Fibroblast of lung (primary cell): Measurements from ENCODE around the gene IGSF22.

Experiments
- EZH2 ChIP-seq: IDR thresholded peaks from 2 replicates; pipeline ENCODE4 v1.5.1; 2012; ENCODE audit warnings: low read length, control low read depth, mild to moderate bottlenecking; ENCODE audit errors: missing control alignments
- TF ChIP-seq, protein P1 (sequence below), 2 donors: IDR thresholded peaks in 1 of 2; conservative IDR thresholded peaks in 1 of 2; 1 replicate in 1 of 2; 2 replicates in 1 of 2; pipeline ENCODE4 v1.5.1; 2011 to 2012; ENCODE audit warnings: low read length in 2 of 2, control low read depth in 1 of 2, inconsistent platforms in 1 of 2, low read depth in 1 of 2, mild to moderate bottlenecking in 1 of 2

DNA sequence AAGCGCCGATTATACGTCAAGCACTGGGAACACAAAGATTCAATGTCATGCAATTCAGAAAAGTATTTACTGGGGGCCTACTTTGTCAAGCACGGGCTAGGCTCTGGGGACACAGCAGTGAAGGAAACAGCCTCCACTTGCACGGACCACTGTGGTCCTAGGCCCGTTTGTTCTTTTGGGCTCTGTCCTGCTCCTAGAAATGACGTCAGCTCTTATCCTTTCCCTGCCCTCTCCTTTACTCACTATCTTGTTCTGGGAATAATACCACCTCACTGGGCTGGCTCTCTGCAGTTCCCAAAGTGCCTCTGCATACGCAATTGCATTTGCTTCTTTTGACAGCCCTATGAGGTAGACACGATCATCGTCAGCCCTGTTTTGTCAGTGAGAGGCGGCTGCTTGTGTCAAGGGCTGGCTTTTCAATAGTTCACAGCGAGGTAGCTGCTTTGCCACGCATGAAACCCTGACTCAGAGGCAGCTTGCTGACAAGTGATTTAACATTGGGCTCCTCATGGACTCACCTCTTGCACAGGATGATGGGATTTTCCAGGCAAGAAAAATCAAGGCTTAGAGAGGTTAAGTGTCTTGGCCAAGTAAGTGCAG is 22.9 kb upstream of the IGSF22 start:
- TF ChIP-seq, protein P1, sequence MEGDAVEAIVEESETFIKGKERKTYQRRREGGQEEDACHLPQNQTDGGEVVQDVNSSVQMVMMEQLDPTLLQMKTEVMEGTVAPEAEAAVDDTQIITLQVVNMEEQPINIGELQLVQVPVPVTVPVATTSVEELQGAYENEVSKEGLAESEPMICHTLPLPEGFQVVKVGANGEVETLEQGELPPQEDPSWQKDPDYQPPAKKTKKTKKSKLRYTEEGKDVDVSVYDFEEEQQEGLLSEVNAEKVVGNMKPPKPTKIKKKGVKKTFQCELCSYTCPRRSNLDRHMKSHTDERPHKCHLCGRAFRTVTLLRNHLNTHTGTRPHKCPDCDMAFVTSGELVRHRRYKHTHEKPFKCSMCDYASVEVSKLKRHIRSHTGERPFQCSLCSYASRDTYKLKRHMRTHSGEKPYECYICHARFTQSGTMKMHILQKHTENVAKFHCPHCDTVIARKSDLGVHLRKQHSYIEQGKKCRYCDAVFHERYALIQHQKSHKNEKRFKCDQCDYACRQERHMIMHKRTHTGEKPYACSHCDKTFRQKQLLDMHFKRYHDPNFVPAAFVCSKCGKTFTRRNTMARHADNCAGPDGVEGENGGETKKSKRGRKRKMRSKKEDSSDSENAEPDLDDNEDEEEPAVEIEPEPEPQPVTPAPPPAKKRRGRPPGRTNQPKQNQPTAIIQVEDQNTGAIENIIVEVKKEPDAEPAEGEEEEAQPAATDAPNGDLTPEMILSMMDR (conservative IDR thresholded peaks at IDR 0.05 in 1 of 2, IDR thresholded peaks at IDR 0.05 in 1 of 2; ENCODE audit: low read depth in 1 of 2, low read length in 2 of 2) = no peak
- TF ChIP-seq EZH2 = no peak
